ENCODE measurements around the gene MUSTN1. TPM values are rescaled to one million over a fixed set of nuclear protein-coding genes. Genes with fewer than 3 reads are reported as not detected.
A peak's percentile ranks its signal among the peaks of the same experiment; 100 is the strongest.

The MUSTN1 gene
- total RNA-seq, 1 donor = not detected

GRCh38 chr3:52830535-52831258 lies 4.1 kb downstream of the MUSTN1 start, which contains the start of gene ITIH4:
Gene ITIH4, minus strand, starts transcription at chr3:52830672. Its CDS starts 30 bp downstream, at chr3:52830642.
- no peak within 1 kb of the TSS for H3K4me3 ChIP-seq (ENCODE audit: low read depth, low read length)
- DNase-seq (ENCODE audit: low read depth) = peak; percentile 24
- no peak for TF ChIP-seq CTCF (IDR thresholded peaks at IDR 0.05; ENCODE audit: insufficient read depth, low read length)

GRCh38 chr3:52829906-52830463 lies 4.8 kb downstream of the MUSTN1 start:
- no peak for TF ChIP-seq CTCF (IDR thresholded peaks at IDR 0.05; ENCODE audit: insufficient read depth, low read length)
- no peak for DNase-seq (ENCODE audit: low read depth)
- H3K4me3 ChIP-seq (ENCODE audit: low read depth, low read length) = no peak overlapping the region

- no peak for DNase-seq (ENCODE audit: low read depth)
- no peak overlapping the region for H3K4me3 ChIP-seq (ENCODE audit: low read depth, low read length)
- TF ChIP-seq CTCF (IDR thresholded peaks at IDR 0.05; ENCODE audit: insufficient read depth, low read length) = no peak
These were observed 5.3 kb downstream of the MUSTN1 start for GRCh38 chr3:52829482-52829881.

GRCh38 chr3:52827866-52828376 lies 6.9 kb downstream of the MUSTN1 start:
- no peak for TF ChIP-seq CTCF (IDR thresholded peaks at IDR 0.05; ENCODE audit: insufficient read depth, low read length)
- H3K4me3 ChIP-seq (ENCODE audit: low read depth, low read length) = no peak overlapping the region
- DNase-seq (ENCODE audit: low read depth) = no peak

- DNase-seq (ENCODE audit: low read depth) = peak; percentile 12
- TF ChIP-seq CTCF (IDR thresholded peaks at IDR 0.05; ENCODE audit: insufficient read depth, low read length) = no peak
- H3K4me3 ChIP-seq (ENCODE audit: low read depth, low read length) = no peak overlapping the region
These were observed 7.4 kb downstream of the MUSTN1 start for GRCh38 chr3:52827441-52827840.

GRCh38 chr3:52824037-52824436 lies 10.8 kb downstream of the MUSTN1 start:
- no peak for DNase-seq (ENCODE audit: low read depth)
- no peak for TF ChIP-seq CTCF (IDR thresholded peaks at IDR 0.05; ENCODE audit: insufficient read depth, low read length)
- no peak overlapping the region for H3K4me3 ChIP-seq (ENCODE audit: low read depth, low read length)
